K562 (cell line): ENCODE measurements around the gene ITIH3. TPM values are rescaled to one million over a fixed set of nuclear protein-coding genes. Genes with fewer than 3 reads are reported as not detected.
A peak's percentile ranks its signal among the peaks of the same experiment; 100 is the strongest.

Experiments used
- ATAC-seq: fragments of 200-7000 bp; cut with Tn5 transposase; 3 replicates; pipeline ENCODE4 v1.9.1; 2020; ENCODE audit warnings: moderate library complexity
- BruUV-seq: library from RNA; stranded (reverse); fragments of 400-500 nt; replicated peaks from 2 replicates; lab custom pipeline; 2021; lab: Mats Ljungman, UMichigan
- CTCF ChIA-PET: fragments of 300-600 bp; formaldehyde crosslinking; extraction: SDS; loops from one replicate; lab custom pipeline; 2021; ENCODE audit warnings: low intra/inter-chr PET ratio; lab: Yijun Ruan, JAX
- POLR2A ChIA-PET: fragments of 300-600, 350-650 bp; sonication (Branson Sonifier 250); formaldehyde crosslinking; extraction: SDS; loops from one replicate; lab custom pipeline; 2021; ENCODE audit warnings: antibody characterized with exemption, inconsistent platforms; lab: Yijun Ruan, JAX
- DNase-seq, 4 experiments: peaks; one replicate each; pipeline versions ENCODE4 v3.0.0 to v3.0.0-alpha.2; 2011 to 2018; ENCODE audit warnings: low spot score in 3 of 4, mixed read lengths in 3 of 4; ENCODE audit errors: extremely low read depth in 1 of 4
- FAIRE-seq: peaks from 2 replicates; lab custom pipeline; 2011; peaks lifted over from hg19 to GRCh38; lab: Jason Lieb, UNC
- H2AFZ ChIP-seq: 2 replicates; pipeline ENCODE4 v1.6.0; 2011; ENCODE audit warnings: low read depth, low read length, control low read depth, inconsistent platforms
- H3K27ac ChIP-seq: fragments of 200-600 bp; 3 replicates; pipeline ENCODE4 v1.8.0; 2011; ENCODE audit warnings: low read depth, mild to moderate bottlenecking, control low read depth, inconsistent platforms, low read length, moderate library complexity, mixed read lengths; ENCODE audit errors: extremely low read depth
- H3K27me3 ChIP-seq, 2 experiments: fragments of 300-600 bp in 1 of 2; 2 replicates in 1 of 2; 3 replicates in 1 of 2; pipeline versions ENCODE4 v1.6.0 to v1.8.0; 2011; ENCODE audit warnings: inconsistent platforms in 2 of 2, low read length in 2 of 2, mild to moderate bottlenecking in 1 of 2, mixed read lengths in 1 of 2, moderate library complexity in 1 of 2; ENCODE audit not compliant: control insufficient read depth in 2 of 2, insufficient read depth in 2 of 2
- H3K36me3 ChIP-seq: fragments of 300-600 bp; 3 replicates; pipeline ENCODE4 v1.8.0; 2011; ENCODE audit warnings: mild to moderate bottlenecking, low read length, inconsistent platforms; ENCODE audit not compliant: control insufficient read depth, insufficient read depth
- H3K4me1 ChIP-seq, 2 experiments: fragments of 200-600 bp in 1 of 2; replicated peaks in 1 of 2; 2 replicates in 1 of 2; 3 replicates in 1 of 2; pipeline versions ENCODE4 v1.5.1 to v1.8.0; 2011; ENCODE audit warnings: inconsistent platforms in 2 of 2, low read length in 2 of 2, mild to moderate bottlenecking in 1 of 2, mixed read lengths in 1 of 2, moderate library complexity in 1 of 2; ENCODE audit not compliant: control insufficient read depth in 2 of 2, insufficient read depth in 2 of 2
- H3K4me2 ChIP-seq: 2 replicates; pipeline ENCODE4 v1.6.1; 2011; ENCODE audit warnings: low read length, control low read depth, inconsistent platforms, mixed read lengths; ENCODE audit not compliant: insufficient read depth
- H3K4me3 ChIP-seq: fragments of 200-600 bp; sonication (generic), shearing (Covaris generic); 2 replicates; pipeline ENCODE4 v1.5.1; 2016; ENCODE audit warnings: control low read depth, inconsistent platforms
- H3K79me2 ChIP-seq: fragments of 200-600 bp; 3 replicates; pipeline ENCODE4 v1.8.0; 2011; ENCODE audit warnings: low read length, inconsistent platforms; ENCODE audit not compliant: control insufficient read depth, insufficient read depth
- H3K9ac ChIP-seq, 2 experiments: 2 replicates each; pipeline versions ENCODE4 v1.6.0 to v1.6.1; 2011; ENCODE audit warnings: low read depth in 2 of 2, low read length in 2 of 2, control low read depth in 1 of 2, inconsistent platforms in 1 of 2, mild to moderate bottlenecking in 1 of 2, mixed read lengths in 1 of 2; ENCODE audit not compliant: insufficient read depth in 1 of 2
- H3K9me1 ChIP-seq: one replicate; pipeline ENCODE4 v1.6.0; 2011; ENCODE audit warnings: inconsistent platforms, mild to moderate bottlenecking, low read length, moderate library complexity; ENCODE audit not compliant: control insufficient read depth, insufficient read depth
- H3K9me3 ChIP-seq: replicated peaks from 2 replicates; pipeline ENCODE4 v1.5.1; 2011; ENCODE audit warnings: low read depth, low read length, inconsistent platforms; ENCODE audit not compliant: control insufficient read depth, insufficient read depth
- H4K20me1 ChIP-seq: replicated peaks from 2 replicates; pipeline ENCODE4 v1.6.1; 2011; ENCODE audit warnings: low read length, inconsistent platforms, mixed read lengths; ENCODE audit not compliant: control insufficient read depth, insufficient read depth
- ARNT ChIP-seq, 2 experiments: fragments of 450-650 bp; IDR thresholded peaks; 2 replicates each; pipeline ENCODE4 v1.6.1; 2016; ENCODE audit warnings: mild to moderate bottlenecking in 1 of 2
- BACH1 ChIP-seq: fragments of 200-800 bp; sonication (Bioruptor generic); IDR thresholded peaks from 2 replicates; pipeline ENCODE4 v1.6.1; 2016; ENCODE audit warnings: missing genetic modification characterization, missing compliant biosample characterization
- GTF2E2 ChIP-seq: fragments of 200-800 bp; sonication (Bioruptor generic); IDR thresholded peaks from 2 replicates; pipeline ENCODE4 v1.6.1; 2016; ENCODE audit warnings: missing genetic modification characterization, missing compliant biosample characterization
- STAT5A ChIP-seq: IDR thresholded peaks from 2 replicates; pipeline ENCODE4 v1.6.1; 2012; ENCODE audit warnings: low read length, inconsistent platforms, borderline replicate concordance
- TAF9B ChIP-seq: fragments of 450-650 bp; IDR thresholded peaks from 2 replicates; pipeline ENCODE4 v1.6.1; 2018; ENCODE audit warnings: mild to moderate bottlenecking; ENCODE audit not compliant: partially characterized antibody
- ZNF316 ChIP-seq: fragments of 450-650 bp; IDR thresholded peaks from 2 replicates; pipeline ENCODE4 v1.6.1; 2016
- WGBS: fragments of 100-300 bp; shearing (Covaris generic); methylation state at CpG from one replicate; pipeline ENCODE4 v1.1.6; 2016; ENCODE audit warnings: low coverage, mixed read lengths; ENCODE audit not compliant: insufficient coverage; ENCODE audit errors: missing lambda C conversion rate; 5-methylcytosine and 5-hydroxymethylcytosine counted together
- in situ Hi-C: fragments of 300-500 bp; cut with MboI; formaldehyde crosslinking; loops from 4 replicates; pipeline ENCODE4 v1.15.0; 2018; ENCODE audit warnings: inconsistent platforms, mixed read lengths
- intact Hi-C: fragments of 100-400 bp; cut with micrococcal nuclease; formaldehyde crosslinking; loops from 2 replicates; pipeline ENCODE4 v1.14.2; 2022
- polyA plus RNA-seq, 8 experiments: library from polyadenylated mRNA; depleted of rRNA in 4 of 8; stranded (reverse) in 5 of 8; unstranded in 3 of 8; fragments of >200 nt; fragmentation: Nextera tagmentation in 2 of 8; fragmentation: Illumina TruSeq in 1 of 8; extraction: Ambion mirVana in 2 of 8; extraction: Trizol in 1 of 8; gene quantifications; 2 replicates each; pipeline versions ENCODE4 v1.2.1 to v1.2.3, GENCODE V29; 2011 to 2014; ENCODE audit warnings: inconsistent platforms in 1 of 8, missing spikeins in 1 of 8
- total RNA-seq, 7 experiments: library from RNA; depleted of rRNA in 6 of 7; stranded (reverse); fragments of >200 nt in 6 of 7; fragmentation: Illumina TruSeq in 2 of 7; extraction: Trizol in 2 of 7; gene quantifications; 2 replicates each; pipeline versions ENCODE4 v1.2.1 to v1.2.3, GENCODE V29; 2011 to 2021; ENCODE audit warnings: low replicate concordance in 1 of 7

The ITIH3 gene
- total and polyA plus RNA-seq, 9 of the 15 experiments (the other 6 are each of a cell fraction or from before 2014, with no cell fraction given): 0.07 to 0.35 TPM; not detected in 7

GRCh38 chr3:52771334-52771681 lies 23.3 kb upstream of the ITIH3 start:
- POLR2A ChIA-PET: interaction anchor here (0.7 to 1.5 kb wide), 6 partner anchors 10 to 210 kb away, joined by 3 to 7 read pairs (median 4); no protein-coding TSS in a partner anchor
- peak; percentile 36; the same call in 1 of the 2 replicates for TF ChIP-seq GTF2E2 (tag)
- TF ChIP-seq TAF9B: peak; percentile 22
- no peak for TF ChIP-seq STAT5A
- 0 out of 4 replicates have a peak, but pooled peaks of 1 of the 2 experiments have one; percentile 5 for TF ChIP-seq ARNT (IDR thresholded peaks at IDR 0.05)
- TF ChIP-seq BACH1 (tag): 0 out of 2 replicates have a peak, but pooled peaks have one; percentile 21
- TF ChIP-seq ZNF316: 0 out of 2 replicates have a peak, but pooled peaks have one; percentile 0
- TF ChIP-seq, all 486 proteins: peak for 5
- CTCF ChIA-PET: interaction anchor here (0.7 kb wide), 1 partner anchor 375 kb away, joined by 6 read pairs; no protein-coding TSS in a partner anchor

More at GRCh38 chr3:52771334-52771681, 23.3 kb upstream of the ITIH3 start:
- H3K4me3 ChIP-seq: peak overlapping the region; percentile 80
- H4K20me1 ChIP-seq: no peaks in the 10 kb centered on the region
- DNase-seq (no peak), FAIRE-seq (no peak), ATAC-seq (peak; percentile 25)
- H3K9me1 ChIP-seq: no peaks in the 10 kb centered on the region
- peak overlapping the region; percentile 94 for H2AFZ ChIP-seq
- peaks cover 3 to 4% of the 10 kb centered on the region in 2 experiments; a peak in 2 of 5 replicates for H3K4me1 ChIP-seq
- H3K4me2 ChIP-seq: peak overlapping the region; percentile 93
- WGBS: 21% methylated on average over 3 of the region's 5 CpGs
- intact Hi-C loops: no loop called here
- no peaks in the 10 kb centered on the region for H3K27me3 ChIP-seq
- peaks cover 24% of the 10 kb centered on the region for H3K79me2 ChIP-seq
- TSS peak; percentile 96 for BruUV-seq
- peak overlapping the region; percentile 88 for H3K27ac ChIP-seq
- in situ Hi-C loops: no loop called here
- peak overlapping the region; percentile 83 to 84; a peak in 3 of 4 replicates for H3K9ac ChIP-seq
- peaks cover 7% of the 10 kb centered on the region; the same call in 1 of the 3 replicates for H3K36me3 ChIP-seq
- H3K9me3 ChIP-seq: no peaks in the 10 kb centered on the region
